Neutrophil (primary cell): Measurements from ENCODE around the gene MBD5.
"Not testable (repeated sequence)": the region's sequence is repeated elsewhere in the genome, so short reads cannot be mapped to it uniquely, and the experiment has no call there.

Experiments
- H3K27ac ChIP-seq: fragments of 200-600 bp; sonication (generic); 2 replicates; pipeline ENCODE4 v1.5.1; 2016; ENCODE audit warnings: mild to moderate bottlenecking, moderate library complexity
- H3K27me3 ChIP-seq: fragments of 200-600 bp; sonication (generic); 2 replicates; pipeline ENCODE4 v1.6.0; 2016; ENCODE audit warnings: mild to moderate bottlenecking
- H3K36me3 ChIP-seq: fragments of 200-600 bp; sonication (generic); 2 replicates; pipeline ENCODE4 v1.5.1; 2017
- H3K4me1 ChIP-seq, 2 experiments: fragments of 200-600 bp in 1 of 2; sonication (generic) in 1 of 2; 1 replicate in 1 of 2; 2 replicates in 1 of 2; pipeline versions ENCODE4 v1.5.1 to v1.6.1; 2013 to 2016; ENCODE audit warnings: low read depth in 1 of 2, low read length in 1 of 2, mild to moderate bottlenecking in 1 of 2, moderate library complexity in 1 of 2; ENCODE audit not compliant: control insufficient read depth in 1 of 2, insufficient read depth in 1 of 2
- H3K4me3 ChIP-seq, 2 experiments: fragments of 200-600 bp in 1 of 2; sonication (generic) in 1 of 2; 1 replicate in 1 of 2; 2 replicates in 1 of 2; pipeline ENCODE4 v1.5.1; 2013 to 2016; ENCODE audit warnings: low read depth in 1 of 2, low read length in 1 of 2, mild to moderate bottlenecking in 1 of 2, moderate library complexity in 1 of 2
- H3K9me3 ChIP-seq: fragments of 200-600 bp; sonication (generic); 2 replicates; pipeline ENCODE4 v1.5.1; 2016
- TF ChIP-seq, protein P1 (sequence below): fragments of 200-600 bp; sonication (generic); IDR thresholded peaks from 2 replicates; pipeline ENCODE4 v1.5.1; 2016; ENCODE audit warnings: antibody characterized with exemption

Gene MBD5

DNA sequence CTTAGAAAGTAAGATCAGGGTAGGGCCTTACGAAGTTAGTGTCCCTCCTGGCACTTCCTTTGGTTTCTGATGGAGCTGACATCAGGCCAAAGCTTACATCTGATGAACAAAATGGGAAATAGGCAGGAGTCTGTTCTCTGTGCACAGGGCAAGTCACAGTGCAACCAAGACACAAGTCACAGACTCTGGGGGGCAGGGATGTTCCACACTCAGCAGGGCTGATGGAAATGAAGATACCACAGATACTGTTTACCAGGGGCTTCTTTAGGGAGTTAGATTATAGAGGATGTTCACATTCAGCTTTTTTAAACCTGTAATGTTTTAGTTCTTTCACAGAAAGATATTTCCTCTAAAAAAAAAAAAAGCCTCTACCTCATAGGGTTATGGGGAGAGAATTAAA, 517.5 kb downstream of the MBD5 start:
- Histone ChIP-seq H3K27ac (no peak overlapping the region), H3K36me3 (no peaks in the 10 kb centered on the region), H3K27me3 (no peaks in the 10 kb centered on the region), H3K9me3 (no peaks in the 10 kb centered on the region), H3K4me3 (no peak overlapping the region), H3K4me1 (no peaks in the 10 kb centered on the region)
- TF ChIP-seq, protein P1, sequence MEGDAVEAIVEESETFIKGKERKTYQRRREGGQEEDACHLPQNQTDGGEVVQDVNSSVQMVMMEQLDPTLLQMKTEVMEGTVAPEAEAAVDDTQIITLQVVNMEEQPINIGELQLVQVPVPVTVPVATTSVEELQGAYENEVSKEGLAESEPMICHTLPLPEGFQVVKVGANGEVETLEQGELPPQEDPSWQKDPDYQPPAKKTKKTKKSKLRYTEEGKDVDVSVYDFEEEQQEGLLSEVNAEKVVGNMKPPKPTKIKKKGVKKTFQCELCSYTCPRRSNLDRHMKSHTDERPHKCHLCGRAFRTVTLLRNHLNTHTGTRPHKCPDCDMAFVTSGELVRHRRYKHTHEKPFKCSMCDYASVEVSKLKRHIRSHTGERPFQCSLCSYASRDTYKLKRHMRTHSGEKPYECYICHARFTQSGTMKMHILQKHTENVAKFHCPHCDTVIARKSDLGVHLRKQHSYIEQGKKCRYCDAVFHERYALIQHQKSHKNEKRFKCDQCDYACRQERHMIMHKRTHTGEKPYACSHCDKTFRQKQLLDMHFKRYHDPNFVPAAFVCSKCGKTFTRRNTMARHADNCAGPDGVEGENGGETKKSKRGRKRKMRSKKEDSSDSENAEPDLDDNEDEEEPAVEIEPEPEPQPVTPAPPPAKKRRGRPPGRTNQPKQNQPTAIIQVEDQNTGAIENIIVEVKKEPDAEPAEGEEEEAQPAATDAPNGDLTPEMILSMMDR = no peak

DNA sequence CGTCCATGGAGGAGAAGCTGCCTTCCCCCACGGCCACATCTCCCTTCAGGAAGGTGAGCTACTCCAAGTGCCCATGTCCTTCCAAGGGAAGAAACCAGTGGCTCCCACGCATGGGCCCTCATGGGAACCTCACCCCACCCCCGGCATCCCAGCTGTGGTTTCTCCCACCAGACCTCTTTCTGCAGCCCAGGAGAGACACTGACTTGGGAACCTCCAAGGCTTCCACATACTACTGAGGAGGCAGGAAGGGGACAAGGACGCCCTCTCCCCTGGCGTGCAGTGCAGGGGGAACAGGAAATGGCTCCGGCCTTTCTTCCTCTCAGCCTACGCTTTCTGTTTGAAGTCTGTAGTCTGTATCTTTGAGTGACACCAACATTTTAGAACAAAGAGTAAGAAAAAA, 519.1 kb downstream of the MBD5 start:
- H3K9me3 ChIP-seq = no peaks in the 10 kb centered on the region
- H3K4me3 ChIP-seq = no peak overlapping the region
- H3K4me1 ChIP-seq = peaks cover 2 to 3% of the 10 kb centered on the region in 2 experiments
- TF ChIP-seq, protein P1 = no peak
- H3K27ac ChIP-seq = no peak overlapping the region
- no peaks in the 10 kb centered on the region for H3K27me3 ChIP-seq
- H3K36me3 ChIP-seq = no peaks in the 10 kb centered on the region

DNA sequence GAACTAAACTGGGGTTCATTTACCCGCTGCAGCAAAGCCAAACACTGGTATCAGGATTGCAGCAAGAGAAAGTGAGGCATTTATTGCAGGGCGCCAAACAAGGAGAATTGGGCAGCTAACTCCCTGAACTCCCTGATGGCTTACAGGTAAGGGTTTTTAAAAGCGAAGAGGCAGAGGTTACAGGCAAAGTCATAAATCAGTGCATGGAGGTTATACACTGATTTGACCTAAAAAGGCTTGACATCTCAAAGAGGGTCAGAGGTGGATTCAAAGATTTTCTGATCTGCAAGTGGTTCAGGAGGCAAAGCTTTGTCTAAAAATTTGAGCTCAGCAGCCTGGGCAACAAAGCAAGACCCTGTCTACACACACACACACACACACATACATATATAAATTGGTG, 520.9 kb downstream of the MBD5 start:
- H3K4me3 ChIP-seq = no peak overlapping the region
- H3K27me3 ChIP-seq = no peaks in the 10 kb centered on the region
- no peak overlapping the region for H3K27ac ChIP-seq
- H3K9me3 ChIP-seq = no peaks in the 10 kb centered on the region
- peaks cover 20% of the 10 kb centered on the region in 2 experiments for H3K4me1 ChIP-seq
- no peaks in the 10 kb centered on the region for H3K36me3 ChIP-seq
- TF ChIP-seq, protein P1 = no peak

DNA sequence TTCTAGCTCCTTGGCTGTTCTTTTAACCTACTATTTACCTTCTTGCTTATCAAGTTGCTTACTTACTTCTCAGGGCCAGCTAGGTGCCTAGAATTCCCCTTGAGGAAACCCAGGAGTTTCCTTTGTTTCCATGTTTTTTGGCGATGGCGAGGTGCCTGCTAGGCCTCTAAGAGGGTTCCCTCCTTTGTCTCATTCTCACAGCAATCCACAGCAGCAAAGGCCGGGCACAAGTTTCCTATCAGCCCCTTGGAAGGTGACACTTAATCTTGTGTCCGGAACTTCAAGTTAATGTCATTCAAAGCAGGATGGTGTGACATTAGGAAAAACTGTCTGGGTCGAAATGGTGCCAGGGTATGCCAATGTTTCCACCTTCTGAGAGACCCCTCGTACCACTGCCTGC, 521.7 kb downstream of the MBD5 start:
- Histone ChIP-seq H3K27me3 (no peaks in the 10 kb centered on the region), H3K36me3 (no peaks in the 10 kb centered on the region), H3K27ac (no peak overlapping the region), H3K4me1 (peaks cover 23 to 26% of the 10 kb centered on the region in 2 experiments), H3K9me3 (no peaks in the 10 kb centered on the region), H3K4me3 (no peak overlapping the region)
- TF ChIP-seq, protein P1 = no peak

DNA sequence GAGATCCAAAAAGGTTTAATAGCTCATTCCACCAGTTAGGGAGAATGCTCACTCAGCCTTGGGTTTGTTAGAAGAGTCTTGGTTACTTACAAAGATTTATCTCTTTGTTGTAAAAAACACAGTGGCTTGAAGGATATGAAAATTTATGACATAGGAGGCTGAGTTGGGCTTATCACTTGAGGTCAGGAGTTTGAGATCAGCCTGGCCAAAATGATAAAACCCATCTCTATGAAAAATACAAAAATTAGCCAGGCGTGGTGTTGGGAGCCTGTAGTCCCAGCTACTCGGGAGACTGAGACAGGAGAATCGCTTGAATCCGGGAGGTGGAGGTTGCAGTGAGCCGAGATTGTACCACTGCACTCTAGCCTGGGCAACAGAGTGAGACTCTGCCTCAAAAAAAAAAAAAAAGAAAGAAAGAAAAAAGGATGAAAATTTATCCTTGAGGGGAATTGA, 522.2 kb downstream of the MBD5 start:
- not testable (repeated sequence) for H3K9me3 ChIP-seq, H3K27ac ChIP-seq, H3K4me3 ChIP-seq, H3K27me3 ChIP-seq, H3K36me3 ChIP-seq
- peaks cover 23 to 26% of the 10 kb centered on the region in 2 experiments for H3K4me1 ChIP-seq

DNA sequence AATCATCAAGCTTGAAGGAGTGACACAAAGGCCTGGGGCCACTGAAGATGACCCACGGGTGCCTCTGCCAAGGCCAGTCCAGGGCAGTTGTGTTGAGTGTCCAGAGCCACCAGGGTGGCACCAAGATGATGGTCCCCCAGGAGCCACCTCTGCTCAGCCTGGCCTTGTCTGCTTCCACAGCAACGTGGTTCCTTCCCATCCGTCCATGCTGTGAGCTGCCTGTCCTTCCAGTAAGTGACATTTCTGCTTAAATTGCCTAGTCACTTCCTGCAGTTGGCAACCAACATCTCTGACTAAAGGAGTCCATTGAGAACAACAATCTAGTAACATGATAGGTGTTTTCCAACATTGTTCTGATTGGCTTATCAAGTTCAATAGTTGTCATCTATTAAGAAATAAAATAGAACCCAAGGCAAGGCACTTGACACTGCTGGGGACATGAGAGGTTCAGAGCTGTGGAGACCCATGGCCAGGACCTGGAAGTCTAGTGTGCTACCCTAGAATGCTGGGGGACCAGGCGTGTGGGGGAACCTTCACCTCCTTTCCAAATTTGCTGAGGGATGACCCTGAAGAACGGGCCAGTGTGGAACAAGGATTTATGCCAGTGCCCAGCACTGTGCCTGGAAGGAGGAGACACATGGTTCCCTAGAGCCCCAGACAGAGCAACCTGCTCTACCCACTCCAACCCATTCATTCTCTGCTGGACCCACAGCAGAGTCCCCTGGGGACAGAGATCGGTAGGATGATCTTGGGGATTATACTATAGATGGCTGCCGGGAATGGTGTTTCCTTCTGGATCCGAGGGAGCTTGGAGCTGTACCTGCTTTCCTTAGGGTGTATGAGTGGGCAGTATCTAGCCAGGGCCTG, 524.7 kb downstream of the MBD5 start:
- Histone ChIP-seq H3K4me3 (no peak overlapping the region), H3K27me3 (no peaks in the 10 kb centered on the region), H3K4me1 (peaks cover 23 to 26% of the 10 kb centered on the region in 2 experiments), H3K9me3 (no peaks in the 10 kb centered on the region), H3K27ac (peak overlapping the region; percentile 65), H3K36me3 (no peaks in the 10 kb centered on the region)
- TF ChIP-seq, protein P1 = no peak
